Mesenchymal stem cell (in vitro differentiated cells and primary cell): Measurements from ENCODE around the gene APBA1.

Source experiments
- DNase-seq: peaks from one replicate; pipeline ENCODE4 v3.0.0-alpha.2; 2013
- H2AFZ ChIP-seq: one replicate; pipeline ENCODE4 v1.6.1; 2013; ENCODE audit warnings: low read depth, mild to moderate bottlenecking, control low read depth, inconsistent platforms, low read length, moderate library complexity
- H2AK5ac ChIP-seq: 2 replicates; pipeline ENCODE4 v1.6.1; 2013; ENCODE audit warnings: low read length, moderate library complexity, mild to moderate bottlenecking, inconsistent platforms; ENCODE audit not compliant: severe bottlenecking
- H2BK120ac ChIP-seq: one replicate; pipeline ENCODE4 v1.6.1; 2013; ENCODE audit warnings: low read depth, mild to moderate bottlenecking, inconsistent platforms, low read length, moderate library complexity
- H2BK12ac ChIP-seq, 2 experiments: one replicate each; pipeline ENCODE4 v1.6.1; 2013; ENCODE audit warnings: inconsistent platforms in 2 of 2, low read length in 2 of 2, mild to moderate bottlenecking in 2 of 2, moderate library complexity in 2 of 2, control low read depth in 1 of 2
- H2BK15ac ChIP-seq: one replicate; pipeline ENCODE4 v1.6.1; 2013; ENCODE audit warnings: mild to moderate bottlenecking, low read depth, inconsistent platforms; ENCODE audit not compliant: poor library complexity, severe bottlenecking
- H2BK5ac ChIP-seq: 2 replicates; pipeline ENCODE4 v1.6.1; 2013; ENCODE audit warnings: low read depth, mild to moderate bottlenecking, low read length, control low read depth, inconsistent platforms; ENCODE audit not compliant: poor library complexity, severe bottlenecking
- H3K14ac ChIP-seq, 2 experiments: one replicate each; pipeline ENCODE4 v1.6.1; 2013; ENCODE audit warnings: inconsistent platforms in 2 of 2, low read length in 2 of 2, control low read depth in 1 of 2, mild to moderate bottlenecking in 1 of 2, moderate library complexity in 1 of 2
- H3K18ac ChIP-seq, 2 experiments: one replicate each; pipeline ENCODE4 v1.6.1; 2013; ENCODE audit warnings: inconsistent platforms in 2 of 2, low read length in 2 of 2, control low read depth in 1 of 2, low read depth in 1 of 2, mild to moderate bottlenecking in 1 of 2
- H3K23ac ChIP-seq, 2 experiments: one replicate each; pipeline ENCODE4 v1.6.1; 2013; ENCODE audit warnings: inconsistent platforms in 2 of 2, low read length in 2 of 2, mild to moderate bottlenecking in 2 of 2, moderate library complexity in 2 of 2, control low read depth in 1 of 2
- H3K27ac ChIP-seq: 2 replicates; pipeline ENCODE4 v1.5.1; 2013; ENCODE audit warnings: mild to moderate bottlenecking, moderate library complexity, low read length, control low read depth, inconsistent platforms; ENCODE audit not compliant: poor library complexity, severe bottlenecking
- H3K27me3 ChIP-seq, 2 experiments: 2 replicates each; pipeline versions ENCODE4 v1.6.1 to v1.7.0; 2013; ENCODE audit warnings: low read length in 2 of 2, mild to moderate bottlenecking in 2 of 2, moderate library complexity in 2 of 2, control low read depth in 1 of 2, inconsistent platforms in 1 of 2; ENCODE audit not compliant: control insufficient read depth in 1 of 2, insufficient read depth in 1 of 2
- H3K36me3 ChIP-seq, 2 experiments: 2 replicates each; pipeline versions ENCODE4 v1.6.1 to v1.7.0; 2013; ENCODE audit warnings: low read length in 2 of 2, control low read depth in 1 of 2, inconsistent platforms in 1 of 2, low read depth in 1 of 2, mild to moderate bottlenecking in 1 of 2; ENCODE audit not compliant: insufficient read depth in 2 of 2, control insufficient read depth in 1 of 2
- H3K4ac ChIP-seq, 2 experiments: one replicate each; pipeline ENCODE4 v1.6.1; 2013; ENCODE audit warnings: inconsistent platforms in 2 of 2, low read length in 2 of 2, mild to moderate bottlenecking in 2 of 2, moderate library complexity in 2 of 2, control low read depth in 1 of 2, low read depth in 1 of 2
- H3K4me1 ChIP-seq: 2 replicates; pipeline ENCODE4 v1.6.1; 2013; ENCODE audit warnings: low read depth, low read length, control low read depth; ENCODE audit not compliant: control insufficient read depth, insufficient read depth
- H3K4me2 ChIP-seq: 2 replicates; pipeline ENCODE4 v1.6.1; 2013; ENCODE audit warnings: low read length, mild to moderate bottlenecking, inconsistent platforms; ENCODE audit not compliant: poor library complexity, severe bottlenecking
- H3K4me3 ChIP-seq, 2 experiments: 2 replicates each; pipeline versions ENCODE4 v1.5.1 to v1.7.0; 2013; ENCODE audit warnings: low read length in 2 of 2, mild to moderate bottlenecking in 2 of 2, control low read depth in 1 of 2, low read depth in 1 of 2; ENCODE audit not compliant: insufficient read depth in 1 of 2
- H3K79me1 ChIP-seq: replicated peaks from 2 replicates; pipeline ENCODE4 v1.6.1; 2013; ENCODE audit warnings: mild to moderate bottlenecking, control low read depth, low read length, inconsistent platforms; ENCODE audit not compliant: poor library complexity, severe bottlenecking
- H3K9ac ChIP-seq: 2 replicates; pipeline ENCODE4 v1.7.0; 2013; ENCODE audit warnings: mild to moderate bottlenecking, low read length, moderate library complexity
- H3K9me3 ChIP-seq: 2 replicates; pipeline ENCODE4 v1.7.0; 2013; ENCODE audit warnings: mild to moderate bottlenecking, low read length; ENCODE audit not compliant: control insufficient read depth
- H4K8ac ChIP-seq: one replicate; pipeline ENCODE4 v1.6.1; 2013; ENCODE audit warnings: inconsistent platforms, mild to moderate bottlenecking, low read length, moderate library complexity
- H4K91ac ChIP-seq: one replicate; pipeline ENCODE4 v1.6.1; 2013; ENCODE audit warnings: mild to moderate bottlenecking, low read length, inconsistent platforms
- WGBS: methylation state at CpG from one replicate; pipeline ENCODE4 v1.1.7; 2013; ENCODE audit warnings: mixed read lengths; 5-methylcytosine and 5-hydroxymethylcytosine counted together

APBA1 gene

GRCh38 chr9:69462394-69462793, 209.8 kb downstream of the APBA1 start:
- Histone ChIP-seq H2AFZ (no peak overlapping the region), H4K91ac (no peak overlapping the region), H3K4ac (no peak overlapping the region), H3K27me3 (peaks cover 0 to 4% of the 10 kb centered on the region in 2 experiments), H3K4me3 (no peak overlapping the region), H3K14ac (no peak overlapping the region), H3K23ac (no peak overlapping the region), H2AK5ac (no peak overlapping the region), H3K79me1 (no peaks in the 10 kb centered on the region), H2BK120ac (no peak overlapping the region), H2BK15ac (no peak overlapping the region), H3K9ac (no peak overlapping the region), H2BK12ac (no peak overlapping the region), H3K27ac (no peak overlapping the region), H3K36me3 (peaks cover 7 to 8% of the 10 kb centered on the region in 2 experiments), H4K8ac (no peak overlapping the region), H3K18ac (no peak overlapping the region), H3K4me1 (no peaks in the 10 kb centered on the region), H3K4me2 (no peak overlapping the region), H2BK5ac (no peak overlapping the region), H3K9me3 (no peaks in the 10 kb centered on the region)
- no peak for DNase-seq
- 93% methylated on average over 4 of the region's 4 CpGs for WGBS

GRCh38 chr9:69461103-69461887, 210.9 kb downstream of the APBA1 start:
- H3K36me3 ChIP-seq: peaks cover under 1 to 11% of the 10 kb centered on the region in 2 experiments
- no peaks in the 10 kb centered on the region for H3K9me3 ChIP-seq
- H3K4ac ChIP-seq: no peak overlapping the region
- no peak overlapping the region for H3K14ac ChIP-seq
- H2BK120ac ChIP-seq: no peak overlapping the region
- no peak overlapping the region for H4K91ac ChIP-seq
- no peak overlapping the region for H4K8ac ChIP-seq
- H2AK5ac ChIP-seq: no peak overlapping the region
- no peak overlapping the region for H2BK15ac ChIP-seq
- no peak overlapping the region for H3K4me2 ChIP-seq
- no peak overlapping the region for H3K27ac ChIP-seq
- no peak overlapping the region for H2AFZ ChIP-seq
- no peak overlapping the region for H2BK5ac ChIP-seq
- H2BK12ac ChIP-seq: no peak overlapping the region
- H3K79me1 ChIP-seq: no peaks in the 10 kb centered on the region
- DNase-seq: no peak
- WGBS: 86% methylated on average over 6 of the region's 6 CpGs
- H3K4me3 ChIP-seq: no peak overlapping the region
- H3K4me1 ChIP-seq: no peaks in the 10 kb centered on the region
- H3K27me3 ChIP-seq: peaks cover 0 to 8% of the 10 kb centered on the region in 2 experiments
- no peak overlapping the region for H3K23ac ChIP-seq
- no peak overlapping the region for H3K9ac ChIP-seq
- no peak overlapping the region for H3K18ac ChIP-seq

GRCh38 chr9:69460012-69460411, 212.2 kb downstream of the APBA1 start:
- Histone ChIP-seq H2BK5ac (no peak overlapping the region), H2AFZ (no peak overlapping the region), H3K14ac (no peak overlapping the region), H3K4me3 (no peak overlapping the region), H2BK12ac (no peak overlapping the region), H4K91ac (no peak overlapping the region), H4K8ac (no peak overlapping the region), H3K9me3 (no peaks in the 10 kb centered on the region), H3K27me3 (peaks cover 0 to 8% of the 10 kb centered on the region in 2 experiments), H2AK5ac (no peak overlapping the region), H3K36me3 (peaks cover 8 to 15% of the 10 kb centered on the region in 2 experiments), H2BK120ac (no peak overlapping the region), H3K4ac (no peak overlapping the region), H3K23ac (no peak overlapping the region), H2BK15ac (no peak overlapping the region), H3K79me1 (no peaks in the 10 kb centered on the region), H3K18ac (no peak overlapping the region), H3K4me2 (no peak overlapping the region), H3K27ac (no peak overlapping the region), H3K9ac (no peak overlapping the region), H3K4me1 (no peaks in the 10 kb centered on the region)
- DNase-seq: no peak
- WGBS: 93% methylated on average over 5 of the region's 5 CpGs

- 95% methylated on average over 3 of the region's 3 CpGs for WGBS
- Histone ChIP-seq H3K9ac (no peak overlapping the region), H3K27me3 (peaks cover 0 to 16% of the 10 kb centered on the region in 2 experiments), H3K23ac (no peak overlapping the region), H2AFZ (no peak overlapping the region), H3K4me1 (peaks cover 2% of the 10 kb centered on the region), H4K8ac (no peak overlapping the region), H2BK5ac (no peak overlapping the region), H3K4ac (no peak overlapping the region), H3K14ac (no peak overlapping the region), H3K4me3 (no peak overlapping the region), H3K4me2 (no peak overlapping the region), H2BK15ac (no peak overlapping the region), H2BK120ac (no peak overlapping the region), H3K18ac (no peak overlapping the region), H3K79me1 (no peaks in the 10 kb centered on the region), H3K27ac (no peak overlapping the region), H3K36me3 (peaks cover 13 to 24% of the 10 kb centered on the region in 2 experiments), H2AK5ac (no peak overlapping the region), H4K91ac (no peak overlapping the region), H3K9me3 (no peaks in the 10 kb centered on the region), H2BK12ac (no peak overlapping the region)
- DNase-seq: no peak
Observed at GRCh38 chr9:69458176-69458575, 214.0 kb downstream of the APBA1 start.
